GM21390 (cell line): ENCODE data around the gene ZEB2.

Source experiments
- ATAC-seq: cut with Tn5 transposase; IDR thresholded peaks from one replicate; pipeline ENCODE4 v1.9.1; 2021; ENCODE audit not compliant: unreplicated experiment

ZEB2 gene

GRCh38 chr2:144472046-144472412 is 47.9 kb downstream of the ZEB2 start:
- ATAC-seq, result no peak

GRCh38 chr2:144471305-144472045 is 48.4 kb downstream of the ZEB2 start:
- peak; percentile 74 for ATAC-seq

- no peak for ATAC-seq
Observed at GRCh38 chr2:144470816-144471215, 49.1 kb downstream of the ZEB2 start.

GRCh38 chr2:144470334-144470733 is 49.6 kb downstream of the ZEB2 start:
- no peak for ATAC-seq

GRCh38 chr2:144469798-144470197 is 50.1 kb downstream of the ZEB2 start:
- ATAC-seq, result no peak

GRCh38 chr2:144468823-144469595 is 50.9 kb downstream of the ZEB2 start:
- no peak for ATAC-seq

- no peak for ATAC-seq
Observed at GRCh38 chr2:144467502-144468137, 52.3 kb downstream of the ZEB2 start.

- ATAC-seq, result no peak
Observed at GRCh38 chr2:144466637-144467036, 53.3 kb downstream of the ZEB2 start.

- ATAC-seq, result no peak
Observed at GRCh38 chr2:144465749-144466148, 54.2 kb downstream of the ZEB2 start.

GRCh38 chr2:144464730-144465129 is 55.2 kb downstream of the ZEB2 start:
- ATAC-seq, result no peak

- no peak for ATAC-seq
Observed at GRCh38 chr2:144463266-144463665, 56.7 kb downstream of the ZEB2 start.

- ATAC-seq, result no peak
Observed at GRCh38 chr2:144462266-144462665, 57.7 kb downstream of the ZEB2 start.

- ATAC-seq, result no peak
Observed at GRCh38 chr2:144461308-144461766, 58.6 kb downstream of the ZEB2 start.

- no peak for ATAC-seq
Observed at GRCh38 chr2:144460727-144461307, 59.1 kb downstream of the ZEB2 start.

- ATAC-seq, result no peak
Observed at GRCh38 chr2:144459937-144460336, 60.0 kb downstream of the ZEB2 start.

GRCh38 chr2:144459286-144459685 is 60.6 kb downstream of the ZEB2 start:
- ATAC-seq, result no peak

- no peak for ATAC-seq
Observed at GRCh38 chr2:144458541-144458940, 61.4 kb downstream of the ZEB2 start.

- peak; percentile 57 for ATAC-seq
Observed at GRCh38 chr2:144456680-144457079, 63.2 kb downstream of the ZEB2 start.

GRCh38 chr2:144455987-144456386 is 63.9 kb downstream of the ZEB2 start:
- ATAC-seq, result no peak

GRCh38 chr2:144454466-144455287 is 65.2 kb downstream of the ZEB2 start:
- no peak for ATAC-seq
